ENCODE data around the gene SESN2. TPM values are rescaled to one million over a fixed set of nuclear protein-coding genes. Genes with fewer than 3 reads are reported as not detected.

SESN2 gene
- total RNA-seq, 1 experiment from 2014 or later: 5.9 TPM

- peak; percentile 26 for DNase-seq (ENCODE audit: low read depth)
Observed at GRCh38 chr1:28329395-28330153, 70.3 kb downstream of the SESN2 start.

Other genes with a start within 250 kb of the SESN2 start
- gene EYA3, start 170.9 kb upstream of the SESN2 start, total RNA-seq (2014; rRNA removed; shearing (Covaris generic)): 17.6 and 20.5 TPM in 2 replicates
- 0.17 and 0.89 TPM in 2 replicates for gene PTAFR, start 82.8 kb upstream of the SESN2 start, total RNA-seq (2014; rRNA removed; shearing (Covaris generic))
- gene DNAJC8, start 26.5 kb upstream of the SESN2 start, total RNA-seq (2014; rRNA removed; shearing (Covaris generic)): 121 and 199 TPM in 2 replicates
- 138 and 150 TPM in 2 replicates for gene ATP5IF1, start 23.4 kb upstream of the SESN2 start, total RNA-seq (2014; rRNA removed; shearing (Covaris generic))
- 19.1 and 21.2 TPM in 2 replicates for gene MED18, start 69.5 kb downstream of the SESN2 start, total RNA-seq (2014; rRNA removed; shearing (Covaris generic))
- gene PHACTR4, start 110.2 kb downstream of the SESN2 start, total RNA-seq (2014; rRNA removed; shearing (Covaris generic)): 10.9 and 12.2 TPM in 2 replicates
- gene RCC1, start 246.5 kb downstream of the SESN2 start, total RNA-seq (2014; rRNA removed; shearing (Covaris generic)): 81.5 and 96.8 TPM in 2 replicates